ENCODE results near the gene GRAMD1C.

Gene GRAMD1C

DNA sequence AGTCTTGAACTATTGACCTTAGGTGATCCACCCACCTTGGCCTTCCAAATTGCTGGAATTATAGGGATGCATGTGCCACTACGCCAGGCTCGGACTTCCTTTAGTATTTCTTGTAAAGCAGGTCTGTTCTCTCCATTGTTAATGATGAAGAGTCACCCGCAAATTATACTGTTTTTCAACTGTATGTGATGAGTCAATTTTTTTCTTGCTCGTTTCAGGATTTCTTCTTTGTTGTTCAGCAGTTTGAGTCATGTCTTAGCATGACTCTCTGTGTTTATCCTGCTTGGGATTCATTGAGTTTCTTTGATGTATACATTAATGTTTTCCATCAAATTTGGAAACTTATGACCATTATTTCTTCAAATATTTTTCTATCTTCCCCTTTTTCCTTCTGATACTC is 28.9 kb downstream of the GRAMD1C start:
- DNase-seq, result no peak

DNA sequence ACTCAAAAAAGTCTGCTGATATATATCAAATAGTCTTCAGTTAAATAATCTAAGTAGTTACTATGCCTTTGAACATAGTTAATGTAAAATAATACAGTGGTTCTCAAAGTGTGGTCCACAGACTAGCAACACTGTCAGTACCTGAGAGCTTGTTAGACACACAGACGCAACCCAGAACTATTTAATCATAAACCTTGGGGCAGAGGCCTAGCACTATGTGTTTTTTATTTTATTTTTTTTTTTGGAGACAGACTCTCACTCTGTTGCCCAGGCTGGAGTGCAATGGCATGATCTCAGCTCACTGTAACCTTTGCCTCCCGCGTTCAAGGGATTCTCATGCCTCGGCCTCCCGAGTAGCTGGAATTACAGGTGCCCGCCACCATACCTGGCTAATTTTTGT is 34.7 kb downstream of the GRAMD1C start:
- DNase-seq, result no peak

GRCh38 chr3:113873814-113874526 is 35.4 kb downstream of the GRAMD1C start:
- DNase-seq, result no peak

- no peak for DNase-seq
Observed at GRCh38 chr3:113878403-113878802, 39.8 kb downstream of the GRAMD1C start.

- no peak for DNase-seq
Observed at GRCh38 chr3:113885050-113885449, 46.5 kb downstream of the GRAMD1C start.

DNA sequence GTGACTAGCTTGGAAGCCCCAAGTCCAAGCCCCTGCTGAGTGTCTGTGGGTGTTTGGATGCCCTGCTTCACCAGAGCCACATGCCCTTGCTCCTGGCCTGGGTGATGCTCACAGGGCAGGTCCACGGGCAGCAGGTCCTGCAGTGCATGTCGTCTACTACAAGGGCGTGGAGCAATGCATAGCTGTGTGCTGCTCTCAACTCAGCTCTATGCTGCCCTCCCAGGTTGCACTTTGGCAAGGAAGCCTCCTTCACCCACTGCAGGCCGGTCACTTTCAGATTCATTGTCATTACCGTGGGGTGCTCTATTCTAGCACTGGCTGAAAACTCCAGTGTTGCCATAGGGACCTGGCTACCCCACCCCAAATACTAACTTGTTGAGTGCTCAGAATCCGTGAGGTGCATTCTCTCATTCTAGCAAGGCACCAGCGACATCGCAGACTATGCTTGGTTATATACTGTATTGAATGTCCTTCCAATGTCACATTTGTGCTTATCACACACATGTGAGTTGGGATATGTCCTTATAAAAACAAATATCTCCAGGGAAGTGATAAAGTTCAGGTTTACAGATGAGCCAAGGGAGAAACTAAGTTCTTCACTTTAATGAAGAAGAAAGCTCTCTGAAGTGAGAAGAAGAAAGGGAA is 51.8 kb downstream of the GRAMD1C start:
- DNase-seq, result no peak

- DNase-seq, result no peak
Observed at GRCh38 chr3:113894927-113895326, 56.3 kb downstream of the GRAMD1C start.

GRCh38 chr3:113895964-113896363 is 57.4 kb downstream of the GRAMD1C start:
- DNase-seq, result no peak

DNA sequence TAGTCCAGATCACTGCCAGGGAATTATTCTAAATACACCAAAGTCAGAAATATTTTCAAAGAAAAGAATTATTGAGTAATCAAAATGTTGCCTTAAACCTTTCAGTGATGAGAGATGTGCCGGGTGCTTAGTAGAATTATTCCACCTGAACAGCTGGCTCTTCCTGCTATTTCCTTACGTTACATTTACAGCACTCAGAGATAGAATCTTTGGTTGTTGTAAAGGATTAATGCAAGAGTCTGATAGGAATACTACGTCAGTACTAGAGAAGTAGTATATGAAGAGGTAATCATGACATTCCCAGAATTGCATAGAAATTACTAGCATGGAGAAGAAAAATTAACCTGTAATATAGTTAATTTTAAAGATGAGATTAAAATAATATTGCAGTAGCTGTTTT is 58.3 kb downstream of the GRAMD1C start:
- DNase-seq, result no peak

- no peak for DNase-seq
Observed at GRCh38 chr3:113897373-113897777, 58.8 kb downstream of the GRAMD1C start.

GRCh38 chr3:113898892-113899291 is 60.3 kb downstream of the GRAMD1C start:
- DNase-seq, result no peak

- no peak for DNase-seq
Observed at GRCh38 chr3:113906568-113907140, 68.1 kb downstream of the GRAMD1C start.

DNA sequence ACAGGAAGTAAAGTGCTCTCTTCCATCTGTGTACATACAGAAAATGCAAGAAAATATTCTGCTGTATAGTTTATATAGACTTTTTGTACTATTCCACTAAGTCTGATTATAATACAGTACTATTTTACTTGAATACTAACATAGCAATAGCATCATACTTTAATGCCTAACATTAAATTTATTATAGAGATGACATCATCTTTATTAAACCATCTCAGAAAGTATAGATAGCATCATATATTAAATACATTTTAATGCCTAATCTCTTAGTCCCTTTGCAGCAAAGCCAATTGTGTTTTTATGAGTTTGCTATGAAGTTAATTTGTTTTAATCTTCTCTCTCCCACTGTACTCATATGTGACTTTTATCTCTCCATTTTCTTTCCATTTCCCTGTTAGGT is 69.5 kb downstream of the GRAMD1C start:
- DNase-seq, result no peak

DNA sequence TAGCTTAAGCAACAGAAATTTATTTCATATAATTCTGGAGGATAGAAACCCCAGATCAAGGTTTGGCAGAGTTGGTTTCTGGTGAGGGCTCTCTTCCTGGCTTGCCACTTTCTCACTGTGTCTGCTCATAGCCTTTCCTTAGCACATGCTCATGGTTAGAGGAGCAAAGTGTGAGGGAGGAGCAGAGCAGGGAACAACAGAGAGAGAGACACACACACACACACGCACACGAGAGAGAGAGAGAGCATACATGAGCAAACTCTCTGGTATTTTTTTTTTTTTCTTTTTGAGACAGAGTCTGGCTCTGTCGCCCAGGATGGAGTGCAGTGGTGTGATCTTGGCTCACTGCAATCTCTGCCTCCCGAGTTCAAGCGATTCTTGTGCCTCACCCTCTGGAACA is 72.4 kb downstream of the GRAMD1C start:
- no peak for DNase-seq

DNA sequence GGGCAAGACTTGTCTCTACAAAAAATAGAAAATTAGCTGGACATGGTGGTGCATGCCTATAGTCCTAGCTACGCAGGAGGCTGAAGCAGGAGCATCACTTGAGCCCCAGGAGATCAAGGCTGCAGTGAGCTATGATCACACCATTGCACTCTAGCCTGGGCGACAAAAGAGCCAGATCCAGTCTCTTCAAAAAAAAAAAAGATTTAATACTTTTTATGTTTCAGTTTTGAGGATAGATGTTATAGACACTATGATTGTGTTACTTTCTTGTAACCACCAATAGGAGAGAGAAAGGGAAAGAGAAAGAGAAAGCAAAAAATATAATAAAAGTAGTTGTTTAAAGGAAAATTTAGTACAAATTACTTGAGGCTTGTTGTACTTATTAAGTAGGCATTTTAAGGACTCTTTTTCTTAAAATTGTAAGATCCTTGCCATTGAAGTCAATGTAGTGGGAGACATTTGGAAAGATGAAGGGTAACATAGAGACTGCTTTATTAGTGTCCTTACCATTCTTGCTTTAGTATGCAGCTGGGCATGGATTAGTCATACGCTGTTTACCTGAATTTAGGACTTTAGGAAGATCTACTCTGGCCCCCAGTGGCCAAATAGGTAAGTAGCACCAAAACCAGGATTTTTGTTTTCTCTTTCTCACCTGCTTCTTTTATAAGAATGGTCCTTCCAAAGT is 74.1 kb downstream of the GRAMD1C start:
- DNase-seq, result no peak

DNA sequence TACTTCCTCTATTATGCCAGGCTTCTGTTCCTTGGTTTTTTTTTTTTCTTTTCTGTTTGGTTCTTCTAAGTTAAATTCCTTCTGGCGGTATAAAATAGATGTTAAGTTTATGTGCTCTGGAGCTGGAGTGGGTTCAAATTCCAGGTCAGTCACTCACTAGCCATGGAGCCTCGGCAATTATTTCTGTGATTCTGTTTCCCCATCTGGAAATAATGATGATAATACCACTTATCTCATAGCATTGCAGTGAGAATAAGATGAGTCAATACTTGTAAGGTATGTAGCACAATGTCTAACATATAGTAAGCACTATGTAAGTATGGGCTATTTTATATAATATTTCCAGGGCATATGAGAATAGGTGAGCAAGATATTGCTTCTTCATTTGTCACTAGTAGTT is 76.1 kb downstream of the GRAMD1C start:
- no peak for DNase-seq

GRCh38 chr3:113927556-113927955 is 89.0 kb downstream of the GRAMD1C start:
- no peak for DNase-seq

DNA sequence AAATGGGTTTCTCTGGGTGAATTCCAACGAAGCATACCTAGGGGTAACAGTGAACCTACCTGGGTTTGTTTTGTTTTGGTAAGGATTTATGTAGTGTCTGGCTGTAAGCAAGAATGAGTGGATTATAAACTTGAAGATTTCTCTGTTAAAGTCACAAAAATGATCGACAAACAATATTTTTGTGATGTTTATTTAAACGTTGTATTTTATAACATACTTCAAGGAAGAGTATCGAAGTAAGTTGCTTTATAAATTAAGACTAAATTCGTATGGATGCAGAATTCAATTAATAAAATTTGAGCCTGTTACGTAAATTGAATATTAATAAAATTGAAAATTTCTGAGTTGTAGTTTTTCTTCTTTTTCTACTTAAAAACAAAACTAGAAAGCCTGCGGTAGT is 108.2 kb downstream of the GRAMD1C start:
- DNase-seq, result no peak

DNA sequence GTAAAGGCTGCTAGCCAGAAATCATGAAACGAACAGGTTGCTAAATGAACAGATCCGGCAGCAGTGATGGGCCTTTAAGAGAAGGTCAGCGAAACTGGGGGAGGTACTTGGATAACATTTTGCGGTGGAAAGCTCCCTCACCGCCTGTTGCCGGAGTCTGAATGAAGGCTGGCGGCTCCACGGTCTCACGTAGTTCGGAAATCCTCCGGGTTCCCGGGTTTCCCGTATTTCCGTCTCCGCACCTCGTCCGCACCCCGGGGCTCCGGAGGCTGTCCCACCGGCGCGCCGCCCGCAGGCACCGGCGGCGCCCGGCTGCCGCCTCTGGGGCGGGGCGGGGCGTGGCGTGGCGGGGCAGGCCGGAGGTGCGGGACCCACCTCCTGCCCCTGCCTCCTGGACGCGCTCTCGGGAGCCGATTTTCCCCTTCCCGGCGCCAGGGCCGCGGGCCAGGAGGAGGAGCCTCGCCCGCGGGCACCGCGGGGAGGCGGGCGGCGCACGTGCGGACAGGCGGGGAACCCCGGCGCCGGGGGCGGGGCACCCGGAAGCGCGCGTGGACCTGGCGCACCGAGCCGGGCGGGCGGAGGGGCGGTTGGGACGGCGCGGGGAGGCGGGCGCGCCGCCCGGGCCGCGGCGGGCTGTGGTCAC is 108.9 kb downstream of the GRAMD1C start, which contains the start of gene ZDHHC23:
ZDHHC23 (plus strand) TSS at position 642 of the 643 bp plus-strand sequence. CDS start 790 bp downstream, outside the sequence.
- peak; percentile 51 for DNase-seq

GRCh38 chr3:113948015-113948917 is 109.7 kb downstream of the GRAMD1C start:
- DNase-seq, result peak; percentile 79

DNA sequence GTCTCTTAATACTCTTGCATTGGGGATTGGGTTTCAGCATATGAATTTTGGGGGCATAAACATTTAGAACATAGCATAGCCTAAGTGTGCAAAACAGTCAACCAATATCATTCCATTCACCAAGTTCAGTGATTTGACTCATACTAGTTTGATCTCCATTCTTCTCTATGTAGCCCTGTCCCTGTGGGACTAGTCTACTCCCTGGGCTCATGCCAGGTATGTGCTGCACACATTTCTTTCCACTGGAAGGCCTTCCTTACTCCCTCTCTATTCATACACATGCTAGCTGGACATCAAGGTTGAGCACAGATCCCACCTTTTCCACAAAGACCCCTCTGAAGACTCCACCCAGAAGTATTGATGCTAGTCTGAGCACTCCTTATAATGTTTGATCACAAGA is 114.3 kb downstream of the GRAMD1C start:
- no peak for DNase-seq

DNA sequence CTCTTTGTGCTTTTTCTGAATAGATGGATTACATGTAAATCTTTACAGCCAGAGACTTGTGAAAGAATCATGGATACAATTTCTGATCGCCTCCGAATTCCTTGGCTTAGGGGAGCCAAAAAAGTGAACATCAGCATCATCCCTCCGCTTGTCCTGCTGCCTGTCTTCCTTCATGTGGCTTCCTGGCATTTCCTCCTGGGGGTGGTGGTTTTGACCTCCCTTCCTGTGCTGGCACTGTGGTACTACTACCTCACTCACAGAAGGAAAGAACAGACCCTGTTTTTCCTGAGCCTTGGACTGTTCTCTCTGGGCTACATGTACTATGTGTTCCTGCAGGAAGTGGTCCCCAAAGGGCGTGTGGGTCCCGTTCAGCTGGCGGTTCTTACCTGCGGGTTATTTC is 115.1 kb downstream of the GRAMD1C start:
- no peak for DNase-seq
